GM06990 (cell line): ENCODE results near the gene OGFOD3.
"Not testable (repeated sequence)": the region's sequence is repeated elsewhere in the genome, so short reads cannot be mapped to it uniquely, and the experiment has no call there.

ENCODE experiments used
- DNase-seq: peaks from one replicate; pipeline ENCODE4 v3.0.0-alpha.2; 2011; ENCODE audit not compliant: insufficient read length; ENCODE audit errors: extremely low read depth
- H3K27me3 ChIP-seq: replicated peaks from 2 replicates; pipeline ENCODE4 v1.6.0; 2011; ENCODE audit warnings: low read length; ENCODE audit not compliant: control insufficient read depth, insufficient read depth
- H3K36me3 ChIP-seq: 2 replicates; pipeline ENCODE4 v1.5.1; 2011; ENCODE audit warnings: low read length; ENCODE audit not compliant: control insufficient read depth, insufficient read depth
- H3K4me3 ChIP-seq: replicated peaks from 2 replicates; pipeline ENCODE4 v1.5.1; 2011; ENCODE audit warnings: low read depth, mild to moderate bottlenecking, control low read depth, low read length
- CTCF ChIP-seq: IDR thresholded peaks from 2 replicates; pipeline ENCODE4 v1.5.1; 2011; ENCODE audit warnings: low read length, control low read depth, mild to moderate bottlenecking, inconsistent platforms; ENCODE audit not compliant: insufficient read depth, poor library complexity, severe bottlenecking

OGFOD3 gene

DNA sequence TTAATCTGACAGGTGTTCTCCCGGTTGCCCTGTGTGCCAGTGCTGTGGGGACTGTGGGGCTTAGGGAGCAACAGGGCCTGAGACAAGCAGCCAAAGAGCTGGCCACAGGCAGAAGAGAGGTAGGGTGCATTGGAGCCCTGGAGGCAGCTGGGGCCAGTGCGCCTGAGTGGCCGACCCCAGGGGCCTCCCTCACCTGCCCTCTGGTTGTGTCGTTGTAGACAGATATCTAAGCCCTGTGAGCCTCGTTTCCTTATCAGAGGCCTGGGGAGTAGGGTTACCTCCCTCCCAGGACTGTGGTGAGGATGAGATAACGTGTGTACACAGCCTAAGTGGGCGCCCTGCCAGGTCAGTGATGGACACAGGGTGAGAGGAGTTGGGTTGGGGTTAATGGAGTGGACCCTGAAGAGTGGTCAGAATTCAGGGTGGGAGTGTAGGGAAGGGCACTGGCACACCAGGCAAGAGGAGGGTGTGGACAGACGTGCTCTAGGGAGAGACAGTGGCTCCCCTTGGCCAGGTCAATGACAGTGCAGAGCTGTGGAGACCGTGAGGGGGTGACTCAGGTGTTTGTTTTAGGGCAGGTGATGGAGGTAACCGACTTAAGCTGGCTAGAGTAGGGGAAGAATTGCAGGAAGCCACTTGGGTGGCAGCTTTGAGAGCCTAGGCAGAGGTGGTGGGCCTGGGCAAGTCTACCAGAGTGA, 43.6 kb upstream of the OGFOD3 start:
- H3K36me3 ChIP-seq, result peaks cover 37% of the 10 kb centered on the region
- H3K4me3 ChIP-seq, result no peak overlapping the region
- no peaks in the 10 kb centered on the region for H3K27me3 ChIP-seq
- no peak for TF ChIP-seq CTCF
- no peak for DNase-seq

- not testable (repeated sequence) for H3K27me3 ChIP-seq, DNase-seq, H3K4me3 ChIP-seq
- H3K36me3 ChIP-seq, result peaks cover 27% of the 10 kb centered on the region
Measured at GRCh38 chr17:82459936-82460335, 41.5 kb upstream of the OGFOD3 start.

DNA sequence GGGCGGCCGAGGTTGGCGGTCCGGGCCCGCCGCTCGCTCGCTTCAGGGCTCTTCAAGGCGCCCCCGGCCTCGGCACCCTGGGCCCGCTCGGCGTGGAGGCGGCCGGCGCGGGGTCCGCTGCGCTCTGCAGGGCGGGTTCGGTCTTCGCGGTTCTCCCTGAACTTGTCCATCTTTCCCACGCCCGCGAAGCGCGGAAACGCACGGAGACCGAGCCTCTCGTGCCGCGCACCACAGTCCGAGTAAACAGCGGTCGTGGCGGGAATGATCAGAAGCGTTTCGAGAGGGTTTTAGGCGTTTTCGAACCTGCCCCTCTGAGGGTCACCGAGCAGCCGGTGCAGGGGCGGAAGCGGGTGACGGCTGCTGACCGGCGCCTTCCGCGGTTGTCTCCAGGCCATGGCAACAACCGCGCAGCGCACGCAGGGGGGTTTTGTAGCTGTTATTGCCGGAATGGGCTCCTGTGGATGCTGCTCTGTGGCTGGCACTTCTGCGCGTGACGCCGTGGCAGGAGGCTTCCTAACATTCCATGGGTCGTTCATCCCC, 40.6 kb upstream of the OGFOD3 start:
- H3K4me3 ChIP-seq, result peak overlapping the region; percentile 92
- no peak for TF ChIP-seq CTCF
- DNase-seq, result peak; percentile 57
- peaks cover 22% of the 10 kb centered on the region for H3K36me3 ChIP-seq
- H3K27me3 ChIP-seq, result no peaks in the 10 kb centered on the region

GRCh38 chr17:82458179-82458884, 39.9 kb upstream of the OGFOD3 start, which contains the start of gene NARF:
Gene NARF (plus strand): TSS chr17:82458741. CDS start chr17:82458804, 63 bp downstream.
- peak; percentile 98 for DNase-seq
- no peaks in the 10 kb centered on the region for H3K27me3 ChIP-seq
- peak within 1 kb of the TSS; percentile 92 for H3K4me3 ChIP-seq
- peaks cover 17% of the 10 kb centered on the region for H3K36me3 ChIP-seq
- TF ChIP-seq CTCF, result no peak

DNA sequence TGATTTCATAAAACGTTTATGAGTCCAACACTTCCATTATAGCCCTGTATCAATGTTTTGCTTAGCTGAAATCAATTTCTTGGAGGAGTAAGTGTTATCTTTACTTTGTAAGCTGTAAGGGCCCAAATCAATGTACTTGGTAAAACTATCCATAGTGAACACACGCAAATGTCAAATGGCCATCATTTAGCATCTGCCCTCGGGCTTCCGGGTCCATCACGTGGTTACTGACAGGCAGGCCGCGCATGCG, 39.5 kb upstream of the OGFOD3 start:
- TF ChIP-seq CTCF, result no peak
- Histone ChIP-seq H3K4me3 (peak overlapping the region; percentile 92), H3K36me3 (peaks cover 14% of the 10 kb centered on the region), H3K27me3 (no peaks in the 10 kb centered on the region)
- no peak for DNase-seq

- no peak for TF ChIP-seq CTCF
- peaks cover 8% of the 10 kb centered on the region for H3K36me3 ChIP-seq
- peak overlapping the region; percentile 92 for H3K4me3 ChIP-seq
- no peak for DNase-seq
- H3K27me3 ChIP-seq, result no peaks in the 10 kb centered on the region
Measured at GRCh38 chr17:82457073-82457928, 38.9 kb upstream of the OGFOD3 start.

- DNase-seq, H3K36me3 ChIP-seq, H3K4me3 ChIP-seq: not testable (repeated sequence)
Measured at GRCh38 chr17:82453706-82454105, 35.3 kb upstream of the OGFOD3 start.

GRCh38 chr17:82453151-82453550, 34.8 kb upstream of the OGFOD3 start:
- DNase-seq, H3K36me3 ChIP-seq, H3K27me3 ChIP-seq, H3K4me3 ChIP-seq: not testable (repeated sequence)

More at GRCh38 chr17:82453706-82454105, 35.3 kb upstream of the OGFOD3 start:
- H3K27me3 ChIP-seq, result not testable (repeated sequence)
